CD14-positive monocyte (primary cell): ENCODE data around the gene TBX3. TPM values are rescaled to one million over a fixed set of nuclear protein-coding genes. Genes with fewer than 3 reads are reported as not detected.

Source experiments
- DNase-seq, 3 donors: peaks; one replicate each; pipeline ENCODE4 v3.0.0-alpha.2; 2011 to 2022
- H2AFZ ChIP-seq: 2 replicates; pipeline ENCODE4 v1.6.0; 2012; ENCODE audit warnings: mild to moderate bottlenecking, low read depth, low read length, inconsistent platforms; ENCODE audit not compliant: insufficient read depth, poor library complexity, severe bottlenecking
- H3K27ac ChIP-seq, 2 donors: 1 replicate in 1 of 2; 2 replicates in 1 of 2; pipeline ENCODE4 v1.5.1; 2012 to 2013; ENCODE audit warnings: low read length in 2 of 2, control low read depth in 1 of 2, inconsistent platforms in 1 of 2, low read depth in 1 of 2, mild to moderate bottlenecking in 1 of 2
- H3K27me3 ChIP-seq, 2 donors: one replicate each; pipeline versions ENCODE4 v1.6.0 to v1.6.1; 2011 to 2013; ENCODE audit warnings: low read length in 2 of 2; ENCODE audit not compliant: control insufficient read depth in 2 of 2, insufficient read depth in 2 of 2
- H3K36me3 ChIP-seq, 2 donors: replicated peaks in 1 of 2; 1 replicate in 1 of 2; 2 replicates in 1 of 2; pipeline versions ENCODE4 v1.5.1 to v1.6.1; 2012 to 2013; ENCODE audit warnings: low read length in 2 of 2, control low read depth in 1 of 2, inconsistent platforms in 1 of 2, mild to moderate bottlenecking in 1 of 2; ENCODE audit not compliant: insufficient read depth in 2 of 2, control insufficient read depth in 1 of 2
- H3K4me1 ChIP-seq, 2 donors: 1 replicate in 1 of 2; 2 replicates in 1 of 2; pipeline versions ENCODE4 v1.5.1 to v1.6.1; 2012 to 2013; ENCODE audit warnings: low read length in 2 of 2, control low read depth in 1 of 2, inconsistent platforms in 1 of 2, mild to moderate bottlenecking in 1 of 2, moderate library complexity in 1 of 2; ENCODE audit not compliant: insufficient read depth in 2 of 2, control insufficient read depth in 1 of 2
- H3K4me2 ChIP-seq: replicated peaks from 2 replicates; pipeline ENCODE3; 2012; ENCODE audit warnings: low read length, moderate library complexity, mild to moderate bottlenecking; ENCODE audit not compliant: poor library complexity, severe bottlenecking; ENCODE audit errors: extremely low read depth
- H3K4me3 ChIP-seq, 3 experiments: fragments of 200-600 bp in 1 of 3; sonication (generic) in 1 of 3; replicated peaks in 1 of 3; 1 replicate in 2 of 3; 2 replicates in 1 of 3; pipeline ENCODE4 v1.5.1; 2011 to 2013; ENCODE audit warnings: low read length in 3 of 3, mild to moderate bottlenecking in 3 of 3, control low read depth in 2 of 3, low read depth in 2 of 3, inconsistent platforms in 1 of 3, moderate library complexity in 1 of 3
- H3K79me2 ChIP-seq: 2 replicates; pipeline ENCODE4 v1.6.0; 2012; ENCODE audit warnings: mild to moderate bottlenecking, control low read depth, inconsistent platforms, low read length, moderate library complexity; ENCODE audit not compliant: insufficient read depth
- H3K9ac ChIP-seq: 2 replicates; pipeline ENCODE4 v1.6.0; 2017; ENCODE audit warnings: low read length, mild to moderate bottlenecking; ENCODE audit not compliant: insufficient read depth, poor library complexity, severe bottlenecking
- H3K9me3 ChIP-seq, 2 donors: replicated peaks in 1 of 2; 1 replicate in 1 of 2; 2 replicates in 1 of 2; pipeline versions ENCODE4 v1.5.1 to v1.6.1; 2012 to 2013; ENCODE audit warnings: low read length in 2 of 2, control low read depth in 1 of 2; ENCODE audit not compliant: control insufficient read depth in 1 of 2, insufficient read depth in 1 of 2
- H4K20me1 ChIP-seq: 2 replicates; pipeline ENCODE4 v1.6.0; 2012; ENCODE audit warnings: mild to moderate bottlenecking, low read length, control low read depth, moderate library complexity; ENCODE audit not compliant: insufficient read depth
- H3K27ac Mint-ChIP-seq, 7 donors: one replicate each; pipeline ENCODE4 v1.8.0; 2020; ENCODE audit warnings: mild to moderate bottlenecking in 7 of 7, mixed read lengths in 7 of 7, moderate library complexity in 6 of 7, inconsistent platforms in 2 of 7
- H3K27me3 Mint-ChIP-seq, 3 donors: one replicate each; pipeline ENCODE4 v1.8.0; 2021 to 2022; ENCODE audit warnings: low read depth in 3 of 3, mild to moderate bottlenecking in 3 of 3, mixed read lengths in 3 of 3, moderate library complexity in 3 of 3, inconsistent platforms in 1 of 3
- H3K36me3 Mint-ChIP-seq, 2 donors: one replicate each; pipeline ENCODE4 v1.8.0; 2020; ENCODE audit warnings: mixed read lengths in 2 of 2, inconsistent platforms in 1 of 2, mild to moderate bottlenecking in 1 of 2
- H3K4me1 Mint-ChIP-seq: one replicate; pipeline ENCODE4 v1.8.0; 2020; ENCODE audit warnings: mild to moderate bottlenecking, mixed read lengths
- H3K4me3 Mint-ChIP-seq, 2 donors: one replicate each; pipeline ENCODE4 v1.8.0; 2020; ENCODE audit warnings: mild to moderate bottlenecking in 2 of 2, mixed read lengths in 2 of 2, moderate library complexity in 1 of 2
- H3K9me3 Mint-ChIP-seq, 7 donors: one replicate each; pipeline ENCODE4 v1.8.0; 2020 to 2022; ENCODE audit warnings: mixed read lengths in 7 of 7, mild to moderate bottlenecking in 6 of 7, moderate library complexity in 6 of 7, inconsistent platforms in 2 of 7
- CTCF ChIP-seq: fragments of 200-600 bp; IDR thresholded peaks from one replicate; pipeline ENCODE4 v1.8.0; 2022; ENCODE audit warnings: antibody characterized with exemption, mild to moderate bottlenecking
- WGBS: methylation state at CpG from one replicate; pipeline ENCODE4 v1.1.5; 2013; ENCODE audit warnings: missing lambda C conversion rate; ENCODE audit not compliant: insufficient coverage; 5-methylcytosine and 5-hydroxymethylcytosine counted together
- intact Hi-C, 2 donors: fragments of 100-400 bp; cut with micrococcal nuclease; formaldehyde crosslinking; loops; one replicate each; pipeline versions ENCODE4 v1.15.0 to v1.15.1; 2023
- polyA plus RNA-seq, 3 donors: library from polyadenylated mRNA; depleted of rRNA in 1 of 3; unstranded in 2 of 3; stranded (reverse) in 1 of 3; fragments of 300-500 nt in 2 of 3; fragments of >200 nt in 1 of 3; fragmentation: Illumina TruSeq in 2 of 3; gene quantifications; 1 replicate in 2 of 3; 2 replicates in 1 of 3; pipeline ENCODE4 v1.2.3, GENCODE V29; 2012 to 2021

The TBX3 gene
- polyA plus RNA-seq, 3 donors, result 0.04 to 0.13 TPM; not detected in 1

- Mint-ChIP-seq H3K27ac (no peak overlapping the region), H3K27me3 (peaks cover 95 to 98% (median 96%) of the 10 kb centered on the region in 3 donors), H3K9me3 (peaks cover 0 to 23% (median 4%) of the 10 kb centered on the region in 7 donors), H3K4me1 (peaks cover 2% of the 10 kb centered on the region), H3K36me3 (no peaks in the 10 kb centered on the region), H3K4me3 (peak overlapping the region in 1 of 2 donors; percentile 80)
- peaks cover 10 to 61% of the 10 kb centered on the region in 2 donors for H3K9me3 ChIP-seq
- H3K79me2 ChIP-seq, result no peaks in the 10 kb centered on the region
- no peaks in the 10 kb centered on the region for H3K36me3 ChIP-seq
- no peak overlapping the region for H3K9ac ChIP-seq
- no peak overlapping the region for H2AFZ ChIP-seq
- no peak for DNase-seq
- no peaks in the 10 kb centered on the region for H3K4me1 ChIP-seq
- H3K27ac ChIP-seq, result no peak overlapping the region
- H4K20me1 ChIP-seq, result no peaks in the 10 kb centered on the region
- 10% methylated on average over 15 of the region's 23 CpGs for WGBS
- intact Hi-C loops, result no loop called here
- H3K27me3 ChIP-seq, result peaks cover 82 to 100% of the 10 kb centered on the region in 2 donors
- no peak for TF ChIP-seq CTCF
- H3K4me2 ChIP-seq, result no peak overlapping the region
- no peak overlapping the region for H3K4me3 ChIP-seq
Observed at GRCh38 chr12:114697243-114697716, 13.3 kb upstream of the TBX3 start.

GRCh38 chr12:114696443-114697242 is 12.7 kb upstream of the TBX3 start:
- no peaks in the 10 kb centered on the region for H3K36me3 Mint-ChIP-seq
- Histone ChIP-seq H3K9me3 (peaks cover 10 to 60% of the 10 kb centered on the region in 2 donors), H3K27me3 (peaks cover 82 to 100% of the 10 kb centered on the region in 2 donors), H3K36me3 (no peaks in the 10 kb centered on the region), H4K20me1 (no peaks in the 10 kb centered on the region), H3K79me2 (no peaks in the 10 kb centered on the region), H2AFZ (no peak overlapping the region), H3K27ac (no peak overlapping the region), H3K4me1 (no peaks in the 10 kb centered on the region), H3K4me3 (no peak overlapping the region), H3K4me2 (no peak overlapping the region), H3K9ac (no peak overlapping the region)
- no peak overlapping the region for H3K27ac Mint-ChIP-seq
- 4% methylated on average over 25 of the region's 34 CpGs for WGBS
- H3K4me3 Mint-ChIP-seq, result peak overlapping the region in 1 of 2 donors; percentile 80
- peaks cover 0 to 23% (median 4%) of the 10 kb centered on the region in 7 donors for H3K9me3 Mint-ChIP-seq
- peaks cover 95 to 97% (median 95%) of the 10 kb centered on the region in 3 donors for H3K27me3 Mint-ChIP-seq
- peaks cover 2% of the 10 kb centered on the region for H3K4me1 Mint-ChIP-seq
- intact Hi-C loops, result no loop called here
- no peak for DNase-seq
- TF ChIP-seq CTCF, result no peak
